Skeletal muscle cell (primary cell): ENCODE data around the gene ABCC6.
A peak's percentile ranks its signal among the peaks of the same experiment; 100 is the strongest.
"Not testable (repeated sequence)": the region's sequence is repeated elsewhere in the genome, so short reads cannot be mapped to it uniquely, and the experiment has no call there.

Source experiments
- DNase-seq: peaks from one replicate; pipeline ENCODE4 v3.0.0-alpha.2; 2010; ENCODE audit warnings: low read depth
- H3K4me3 ChIP-seq: 2 replicates; pipeline ENCODE4 v1.5.1; 2011; ENCODE audit warnings: low read depth, mild to moderate bottlenecking, control low read depth, low read length, moderate library complexity

ABCC6 gene

DNA sequence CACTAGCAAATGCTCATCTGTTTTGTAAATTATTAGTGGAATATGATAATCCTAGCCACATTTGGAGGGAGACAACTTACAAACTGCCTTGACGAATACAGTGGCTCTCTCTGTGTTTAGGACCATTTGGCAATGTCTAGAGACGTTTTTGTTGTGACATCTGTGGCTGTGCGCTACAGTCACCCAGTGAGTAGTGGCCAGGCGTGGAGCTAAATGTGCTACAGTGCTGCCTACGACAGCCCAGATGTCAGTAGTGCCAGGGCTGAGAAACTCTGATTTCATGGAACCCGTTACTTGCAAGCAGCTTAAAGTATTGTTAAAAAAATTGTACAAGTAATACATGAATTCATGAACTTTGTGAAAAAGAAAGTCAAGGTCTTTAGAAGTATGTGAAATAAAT is 13.8 kb upstream of the ABCC6 start:
- not testable (repeated sequence) for H3K4me3 ChIP-seq

DNA sequence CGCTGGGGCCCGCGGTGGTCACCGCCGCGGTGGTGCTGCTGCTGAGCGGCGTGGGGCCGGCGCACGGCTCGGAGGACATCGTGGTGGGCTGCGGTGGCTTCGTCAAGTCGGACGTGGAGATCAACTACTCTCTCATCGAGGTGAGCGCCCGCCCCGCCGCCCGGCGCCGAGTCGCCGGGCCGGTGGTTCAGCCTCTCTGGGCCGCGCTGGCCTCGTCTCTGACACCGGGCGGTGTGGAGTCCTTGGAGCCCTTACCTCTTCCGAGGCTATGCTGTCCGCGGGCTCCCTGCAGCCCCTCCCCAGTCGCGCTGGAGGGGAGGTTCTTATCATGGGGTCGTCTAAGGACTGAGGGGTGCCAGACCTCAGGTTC is 9.4 kb upstream of the ABCC6 start:
- not testable (repeated sequence) for DNase-seq, H3K4me3 ChIP-seq

More for the DNA sequence above, 13.8 kb upstream of the ABCC6 start:
- DNase-seq = not testable (repeated sequence)

DNA sequence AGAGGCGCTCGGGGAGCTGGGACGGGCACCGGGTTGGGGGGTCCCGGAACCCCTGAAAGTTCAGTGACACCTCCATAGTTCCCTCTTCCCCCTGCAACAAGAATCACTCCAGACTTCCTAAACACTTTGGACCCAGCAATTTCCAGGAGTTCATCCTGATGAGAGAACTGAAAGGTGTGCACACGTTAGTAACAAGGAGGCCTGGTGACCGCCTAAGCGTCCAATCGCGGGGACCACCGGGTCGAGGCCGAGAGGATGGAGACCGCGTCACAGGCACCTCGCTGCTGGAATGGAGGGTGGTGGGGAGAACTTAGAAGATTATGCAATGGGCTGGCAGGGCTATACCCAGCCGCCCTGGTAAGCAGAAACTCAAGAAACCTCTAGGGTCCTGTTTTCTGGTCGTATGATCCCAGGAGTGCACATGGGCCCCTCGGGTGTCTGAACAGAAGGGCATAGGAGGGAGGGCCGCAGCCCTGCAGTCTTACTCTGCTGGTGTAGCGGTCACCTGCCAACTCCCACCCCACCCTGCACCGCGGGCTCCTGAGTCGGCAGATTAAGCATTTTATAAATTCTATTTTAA is 458 bp upstream of the ABCC6 start:
- not testable (repeated sequence) for H3K4me3 ChIP-seq, DNase-seq

DNA sequence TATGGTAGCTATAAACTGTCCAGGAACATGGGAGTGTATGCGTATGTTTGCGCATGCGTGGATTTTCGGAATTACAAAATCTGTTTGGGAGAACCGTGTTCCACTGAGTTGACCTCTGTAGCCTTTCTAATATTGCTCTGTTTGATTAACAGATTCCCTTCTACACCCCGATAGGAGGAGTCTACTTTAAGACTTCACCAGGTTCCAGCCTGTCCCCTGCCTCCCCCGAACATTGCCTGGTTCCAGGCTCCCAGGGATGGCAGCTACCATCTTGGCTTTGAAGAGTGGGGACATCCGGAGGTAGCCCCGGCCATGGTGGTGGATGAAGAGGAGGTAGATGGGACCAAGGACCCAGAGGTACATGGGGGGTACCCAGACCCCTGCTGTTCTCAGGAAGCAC is 1.9 kb downstream of the ABCC6 start:
- H3K4me3 ChIP-seq, DNase-seq: not testable (repeated sequence)

DNA sequence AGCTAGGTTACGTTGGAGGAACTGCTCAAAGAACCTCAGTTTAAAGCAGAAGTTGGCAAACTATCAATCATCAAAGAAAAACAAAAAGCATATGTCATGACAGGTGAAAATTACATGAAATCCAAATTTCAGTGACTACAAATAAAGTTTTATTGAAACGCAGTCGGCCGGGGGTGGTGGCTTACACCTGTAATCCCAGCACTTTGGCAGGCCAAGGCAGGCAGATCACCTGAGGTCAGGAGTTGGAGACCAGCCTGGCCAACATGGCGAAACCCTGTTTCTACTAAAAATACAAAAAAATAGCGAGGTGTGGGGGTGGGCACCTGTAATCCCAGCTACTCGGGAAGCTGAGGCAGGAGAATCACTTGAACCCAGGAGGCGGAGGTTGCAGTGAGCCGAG is 2.8 kb downstream of the ABCC6 start:
- not testable (repeated sequence) for DNase-seq, H3K4me3 ChIP-seq

DNA sequence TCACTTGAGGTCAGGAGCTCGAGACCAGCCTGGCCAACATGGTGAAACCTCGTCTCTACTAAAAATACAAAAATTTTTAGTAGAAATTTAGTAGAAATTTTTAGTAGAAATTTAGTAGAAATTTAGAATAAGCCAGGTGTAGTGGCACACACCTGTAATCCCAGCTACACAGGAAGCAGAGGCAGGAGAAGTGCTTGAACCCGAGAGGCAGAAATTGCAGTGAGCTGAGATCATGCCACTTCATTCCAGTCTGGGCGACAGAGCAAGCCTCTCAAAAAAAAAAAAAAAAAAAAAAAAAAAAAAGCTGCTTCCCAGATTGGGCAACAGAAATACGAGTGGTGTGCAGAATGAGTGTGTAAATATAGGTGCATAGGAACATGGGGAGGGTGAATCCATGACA is 4.5 kb downstream of the ABCC6 start:
- H3K4me3 ChIP-seq, DNase-seq: not testable (repeated sequence)

DNA sequence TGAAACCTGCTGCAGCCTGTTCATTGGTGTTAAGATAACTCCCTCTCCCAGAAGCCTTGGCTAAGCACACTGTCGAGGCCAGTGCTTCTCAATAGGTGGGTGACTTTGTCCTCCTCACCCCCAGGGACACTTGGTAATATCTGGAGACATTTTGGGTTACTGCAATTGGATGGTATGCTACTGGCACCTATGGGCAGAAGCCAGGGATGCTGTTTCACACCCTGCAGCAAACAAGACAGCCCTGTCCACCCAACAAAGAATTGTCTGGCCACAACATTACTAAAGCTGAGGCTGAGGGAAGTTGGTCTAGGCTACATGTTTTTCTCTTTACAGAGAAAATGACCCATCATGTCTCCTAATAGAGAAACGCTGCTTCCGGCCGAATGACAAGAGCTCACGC is 4.9 kb downstream of the ABCC6 start:
- not testable (repeated sequence) for DNase-seq, H3K4me3 ChIP-seq

DNA sequence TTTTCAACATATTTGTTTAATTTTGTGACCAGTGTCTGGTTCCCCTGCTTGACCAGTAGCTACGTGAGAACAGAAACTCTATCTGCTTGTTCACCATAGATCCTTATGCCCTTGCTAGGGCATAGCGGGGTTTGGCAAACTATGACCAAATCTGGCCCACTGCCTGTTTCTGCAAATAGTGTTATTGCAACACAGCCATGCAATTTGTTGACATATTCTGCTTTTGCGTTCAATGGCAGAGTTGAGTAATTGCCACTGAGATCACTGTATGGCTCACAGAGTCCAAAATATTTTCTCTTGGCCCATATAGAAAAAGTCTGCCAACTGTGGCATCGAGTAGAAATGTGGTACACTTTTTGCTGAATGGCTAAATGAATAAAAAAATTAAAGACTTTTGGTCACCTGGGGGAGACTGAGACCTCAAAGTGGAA is 9.4 kb downstream of the ABCC6 start:
- not testable (repeated sequence) for H3K4me3 ChIP-seq
- peak; percentile 15 for DNase-seq

DNA sequence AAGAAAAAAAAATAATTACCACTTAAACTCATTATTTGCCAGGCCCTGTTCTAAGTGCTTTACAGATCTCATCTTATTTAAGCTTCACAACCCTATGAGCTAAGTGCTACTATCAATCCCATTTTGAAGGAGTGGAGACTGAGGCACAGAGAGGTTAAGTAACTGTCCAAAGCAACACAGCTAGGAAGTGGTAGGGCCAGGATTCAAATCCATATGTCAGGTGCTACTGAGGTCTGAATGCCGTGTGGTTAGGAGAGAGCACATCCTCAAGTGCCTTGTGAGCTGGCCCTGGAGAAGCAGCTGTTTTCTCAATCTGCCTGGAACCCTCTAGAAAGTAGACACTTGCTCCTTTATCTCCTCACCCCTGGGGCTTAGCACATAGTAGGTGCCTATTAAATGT is 11.9 kb downstream of the ABCC6 start:
- DNase-seq, H3K4me3 ChIP-seq: not testable (repeated sequence)

DNA sequence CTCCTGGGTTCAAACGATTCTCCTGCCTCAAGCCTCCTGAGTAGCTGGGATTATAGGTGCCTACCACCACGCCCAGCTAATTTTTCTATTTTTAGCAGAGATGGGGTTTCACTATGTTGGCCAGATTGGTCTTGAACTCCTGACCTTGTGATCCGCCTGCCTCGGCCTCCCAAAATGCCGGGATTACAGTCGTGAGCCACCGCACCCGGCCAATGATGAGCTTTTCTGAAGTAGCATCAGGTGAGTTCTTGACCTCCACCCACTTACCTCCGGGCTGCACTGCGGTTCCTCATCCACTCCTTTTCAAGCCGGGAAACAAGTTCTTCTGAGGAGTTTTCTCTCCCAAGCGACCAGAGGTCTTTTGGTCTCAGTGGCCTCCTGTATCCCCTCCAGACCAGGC is 14.8 kb downstream of the ABCC6 start:
- DNase-seq, H3K4me3 ChIP-seq: not testable (repeated sequence)

DNA sequence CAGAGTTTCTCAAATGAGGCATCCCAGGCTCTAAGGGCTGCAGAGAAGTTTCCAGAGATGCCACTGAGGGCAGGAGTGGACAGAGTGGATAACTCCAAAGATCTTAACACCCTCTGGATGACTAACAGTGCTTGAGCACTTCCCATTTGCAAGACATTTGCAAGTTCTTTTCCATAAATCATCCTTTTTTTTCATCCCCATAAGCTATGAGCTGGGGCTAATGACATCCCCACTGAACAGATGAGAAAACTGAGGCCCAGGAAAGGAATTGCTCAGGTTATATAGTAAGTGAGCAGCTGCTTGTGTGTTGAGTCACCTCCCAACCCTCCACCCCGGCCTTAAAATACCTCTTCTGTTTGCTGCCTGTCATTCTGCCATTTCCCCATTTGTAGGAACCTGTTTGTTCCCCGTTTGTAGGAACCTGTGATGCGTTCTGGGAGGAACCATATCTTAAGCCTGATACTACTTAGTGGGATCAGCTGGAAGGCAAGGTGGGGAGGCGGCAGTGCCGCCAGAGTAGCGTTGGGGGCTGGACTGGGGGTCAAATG is 15.4 kb downstream of the ABCC6 start:
- not testable (repeated sequence) for DNase-seq, H3K4me3 ChIP-seq

DNA sequence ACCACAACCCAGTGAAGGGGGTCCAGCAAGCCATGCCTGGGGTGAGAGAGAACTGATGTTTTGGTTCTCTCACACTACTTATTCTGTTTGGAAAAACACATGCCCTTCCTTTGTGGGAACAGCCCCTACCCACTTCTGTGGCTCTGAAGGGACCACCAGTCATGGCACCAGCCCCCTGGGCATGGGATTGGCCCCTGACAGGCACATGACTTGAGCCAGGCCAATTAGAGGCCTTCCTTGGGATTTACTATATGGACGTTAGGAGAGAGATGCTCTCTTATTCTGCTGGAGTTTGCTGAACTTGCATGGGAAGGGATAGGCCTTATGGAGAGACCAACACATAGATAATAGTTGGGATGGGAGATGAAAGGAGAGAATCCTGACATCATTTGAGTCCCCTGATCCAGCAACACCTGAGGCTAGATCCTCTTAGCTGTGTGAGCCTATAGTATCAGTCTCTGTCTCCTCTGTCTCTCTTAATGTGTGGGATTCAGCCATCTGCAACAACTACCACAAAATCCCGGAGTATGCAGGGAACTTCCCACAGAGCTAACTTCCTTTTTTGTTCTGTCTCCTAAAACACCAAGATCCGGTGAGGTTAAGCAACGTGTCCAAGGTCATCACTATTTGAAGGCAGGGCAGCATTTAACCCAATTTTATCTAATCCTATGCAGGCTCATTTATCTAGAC is 16.1 kb downstream of the ABCC6 start:
- DNase-seq, H3K4me3 ChIP-seq: not testable (repeated sequence)

DNA sequence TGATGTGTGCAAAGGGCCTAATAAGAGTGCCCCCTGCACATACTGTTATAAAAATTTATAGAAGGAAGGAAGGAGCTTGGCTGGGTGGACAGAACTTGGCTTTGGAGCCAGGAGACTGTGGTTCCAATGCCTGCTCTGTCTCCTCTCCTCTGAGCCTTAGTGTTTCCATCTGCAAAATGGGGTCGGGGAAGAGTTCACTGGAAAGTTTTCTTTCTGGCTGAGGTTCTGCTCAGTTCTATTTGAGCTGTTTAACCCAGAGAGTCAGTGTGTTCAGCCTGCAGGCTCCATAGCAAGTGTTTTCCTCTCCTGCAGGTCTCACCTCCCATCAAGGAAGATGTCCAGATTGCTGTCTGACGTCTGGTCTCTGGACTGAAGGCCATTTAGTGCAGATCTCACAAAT is 17.4 kb downstream of the ABCC6 start:
- DNase-seq = not testable (repeated sequence)

DNA sequence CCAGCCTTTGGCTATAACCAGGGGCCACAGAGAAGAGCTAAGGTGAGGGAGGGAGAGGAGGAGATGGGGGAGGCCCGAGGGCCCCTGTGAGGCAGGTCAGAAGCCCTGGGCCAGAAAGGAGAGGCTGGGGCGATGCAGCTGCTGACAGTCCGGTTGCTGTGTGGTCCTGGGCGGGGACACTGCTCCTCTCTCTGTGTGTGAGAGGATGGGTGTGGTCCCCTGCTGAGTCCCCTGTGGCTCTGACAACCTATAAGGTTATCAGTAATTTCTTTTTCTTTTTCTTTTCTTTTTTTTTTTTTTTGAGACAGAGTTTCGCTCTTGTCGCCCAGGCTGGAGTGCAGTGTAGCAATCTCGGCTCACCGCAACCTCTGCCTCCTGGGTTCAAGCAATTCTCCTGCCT is 18.7 kb downstream of the ABCC6 start:
- not testable (repeated sequence) for H3K4me3 ChIP-seq

More for the DNA sequence above, 17.4 kb downstream of the ABCC6 start:
- H3K4me3 ChIP-seq = not testable (repeated sequence)

DNA sequence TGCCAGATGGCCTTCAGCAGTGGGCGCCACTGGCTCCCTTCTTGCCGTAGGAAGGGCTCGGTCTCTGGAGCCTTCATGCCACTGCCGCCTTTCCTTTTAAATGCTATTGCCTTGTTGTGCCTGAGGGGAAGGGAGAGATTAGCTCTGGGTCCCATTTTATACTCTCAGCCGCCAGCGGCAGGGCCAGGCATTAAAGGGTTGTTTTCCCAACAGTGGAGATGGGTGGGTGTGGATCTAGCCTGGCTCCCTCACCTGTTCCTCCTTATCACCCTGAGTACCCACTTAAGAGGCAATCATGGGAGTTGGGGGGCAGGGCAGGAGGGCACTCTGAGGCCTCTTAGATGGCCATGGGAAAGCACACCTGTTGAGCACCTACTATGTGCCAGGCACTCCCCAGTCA is 19.8 kb downstream of the ABCC6 start:
- DNase-seq, H3K4me3 ChIP-seq: not testable (repeated sequence)

More for the DNA sequence above, 18.7 kb downstream of the ABCC6 start:
- DNase-seq = not testable (repeated sequence)

DNA sequence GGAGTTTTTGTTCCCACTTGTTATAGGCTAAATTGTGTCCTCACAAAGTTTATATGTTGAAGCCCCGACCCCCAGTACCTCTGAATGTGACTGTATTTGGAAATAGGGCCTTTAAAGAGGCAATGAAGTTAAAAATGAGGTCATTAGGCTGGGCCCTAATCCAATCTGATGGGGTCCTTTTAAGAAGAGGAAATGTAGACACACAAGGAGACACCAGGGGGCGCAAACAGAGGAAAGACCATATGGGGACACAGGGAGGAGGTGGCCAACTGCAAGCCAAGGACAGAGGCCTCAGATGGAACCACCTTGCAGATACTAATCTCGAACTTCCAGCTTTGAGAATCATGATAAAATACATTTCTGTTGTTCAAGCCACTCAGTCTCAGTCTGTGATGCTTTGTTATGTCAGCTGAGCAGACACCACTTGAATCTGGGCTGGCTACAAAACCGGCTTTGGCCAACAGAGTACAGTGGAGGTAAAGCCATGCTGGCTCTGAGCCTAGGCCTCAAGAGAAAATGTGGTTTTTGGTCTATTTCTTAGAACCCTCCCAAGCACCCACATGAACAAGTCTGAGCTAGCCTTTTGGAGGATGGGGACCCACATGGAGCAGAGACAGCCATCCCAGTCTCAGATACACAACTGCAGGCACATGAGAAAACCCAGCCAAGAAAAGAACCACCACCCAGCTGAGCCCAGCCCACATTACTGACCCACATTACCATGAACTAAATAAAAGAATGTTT is 20.7 kb downstream of the ABCC6 start:
- not testable (repeated sequence) for DNase-seq, H3K4me3 ChIP-seq

DNA sequence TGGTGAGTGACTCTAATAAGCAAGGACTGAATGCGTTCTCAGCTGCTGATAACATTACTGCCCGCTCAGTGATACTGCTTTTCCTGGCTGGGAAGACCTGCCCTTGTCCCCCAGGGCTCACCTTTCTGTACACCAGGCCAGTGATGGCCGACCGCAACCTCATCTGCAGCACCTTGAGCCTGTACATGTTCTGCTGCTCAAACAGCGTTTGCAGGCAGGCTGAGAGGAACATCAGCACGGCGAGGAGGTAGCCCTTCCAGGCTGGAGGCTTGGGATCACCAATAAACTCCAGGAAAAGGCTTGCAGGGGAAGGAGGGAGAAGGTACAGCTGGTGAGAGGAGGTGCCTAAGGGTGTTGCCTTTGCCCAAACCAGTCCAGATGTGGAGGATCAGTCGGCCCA is 21.4 kb downstream of the ABCC6 start:
- not testable (repeated sequence) for H3K4me3 ChIP-seq, DNase-seq

DNA sequence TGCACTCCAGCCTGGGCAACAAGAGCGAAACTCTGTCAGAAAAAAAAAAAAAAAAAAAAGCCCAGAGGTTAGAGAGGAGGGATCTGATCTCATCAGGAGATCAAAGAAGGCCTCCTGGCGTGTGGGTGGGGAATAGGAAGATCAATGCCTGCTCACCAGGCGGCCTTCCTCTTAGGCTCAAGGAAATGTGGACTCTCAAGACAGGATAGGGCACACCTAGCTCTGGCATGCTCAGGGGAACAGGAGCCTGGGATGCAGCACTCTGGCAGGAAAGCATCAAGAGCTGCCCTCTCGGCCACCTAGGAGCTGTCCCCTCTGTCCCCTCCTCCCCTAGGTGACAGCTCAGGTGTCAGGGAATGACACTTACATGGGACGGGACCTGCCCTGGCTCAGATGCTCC is 22.9 kb downstream of the ABCC6 start:
- not testable (repeated sequence) for DNase-seq, H3K4me3 ChIP-seq

DNA sequence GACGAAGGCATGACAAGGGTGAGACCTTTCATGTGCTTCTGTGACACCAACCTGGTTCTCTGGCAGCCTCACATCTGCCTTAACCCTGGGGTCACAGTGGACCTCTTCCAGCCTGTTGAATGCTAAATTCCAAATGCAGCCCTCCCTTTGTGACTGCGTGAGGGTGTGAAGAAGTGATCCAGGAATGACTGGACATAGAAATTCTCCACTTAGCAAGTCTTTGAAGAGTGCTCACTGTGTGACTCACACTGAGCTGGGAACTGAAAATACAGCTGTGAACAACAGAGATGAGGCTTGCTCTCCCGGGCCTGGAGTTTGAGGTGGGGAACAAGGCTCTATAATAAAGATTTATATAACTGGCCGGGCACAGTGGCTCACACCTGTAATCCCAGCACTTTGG is 23.9 kb downstream of the ABCC6 start:
- DNase-seq = peak; percentile 17
- H3K4me3 ChIP-seq = not testable (repeated sequence)

DNA sequence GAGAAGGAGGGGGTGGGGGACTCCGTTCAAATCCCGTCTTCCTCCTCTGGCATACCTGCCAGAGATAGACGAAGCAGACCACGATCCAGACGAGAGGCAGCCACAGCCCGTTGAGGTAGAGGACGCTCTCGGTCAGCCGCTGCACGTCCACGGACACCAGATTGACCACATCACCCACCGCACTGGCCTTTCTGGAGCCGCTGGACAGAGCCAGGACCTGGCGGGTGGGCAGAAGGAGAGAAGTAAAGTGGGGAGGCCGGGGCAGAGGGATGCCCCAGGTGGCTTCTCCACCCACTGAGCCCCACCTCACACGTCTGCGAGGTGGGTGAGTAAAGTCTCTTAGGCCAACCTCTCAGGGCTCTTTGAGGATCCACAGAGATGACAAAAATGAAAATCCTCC is 25.3 kb downstream of the ABCC6 start:
- DNase-seq = no peak
- no peak overlapping the region for H3K4me3 ChIP-seq
